PFSK-1 (cell line): ENCODE results near the gene KIAA1328.

Source experiments
- FOXP2 ChIP-seq: optimal IDR thresholded peaks from 2 replicates; pipeline ENCODE3; 2011; ENCODE audit warnings: borderline replicate concordance, control low read depth, inconsistent platforms; ENCODE audit not compliant: insufficient read depth; ENCODE audit errors: extremely low read length, extremely low read depth
- POLR2AphosphoS5 ChIP-seq: IDR thresholded peaks from 2 replicates; pipeline ENCODE4 v1.6.1; 2012; ENCODE audit warnings: low read depth, mild to moderate bottlenecking, control low read depth, low read length, moderate library complexity
- REST ChIP-seq, 2 experiments: IDR thresholded peaks; 2 replicates each; pipeline versions ENCODE4 v1.6.1 to v1.8.0; 2011 to 2012; ENCODE audit warnings: low read depth in 2 of 2, low read length in 2 of 2, control low read depth in 1 of 2, inconsistent platforms in 1 of 2, mild to moderate bottlenecking in 1 of 2, moderate library complexity in 1 of 2; ENCODE audit not compliant: insufficient read depth in 1 of 2
- SIN3A ChIP-seq: IDR thresholded peaks from 2 replicates; pipeline ENCODE4 v1.6.1; 2012; ENCODE audit warnings: mild to moderate bottlenecking, low read length, moderate library complexity, borderline replicate concordance; ENCODE audit not compliant: insufficient read depth
- TAF1 ChIP-seq: IDR thresholded peaks from 2 replicates; pipeline ENCODE4 v1.6.1; 2012; ENCODE audit warnings: low read length, control low read depth, borderline replicate concordance; ENCODE audit not compliant: insufficient read depth

KIAA1328 gene

GRCh38 chr18:37184209-37184868 is 355.4 kb downstream of the KIAA1328 start:
- TF ChIP-seq REST (IDR thresholded peaks at IDR 0.05; ENCODE audit: insufficient read depth in 1 of 2, low read depth in 2 of 2, low read length in 2 of 2) (no peak), TAF1 (no peak), POLR2AphosphoS5 (no peak), FOXP2 (no peak), SIN3A (no peak)

- TF ChIP-seq POLR2AphosphoS5 (no peak), FOXP2 (no peak), SIN3A (no peak), REST (IDR thresholded peaks at IDR 0.05; ENCODE audit: insufficient read depth in 1 of 2, low read depth in 2 of 2, low read length in 2 of 2) (no peak), TAF1 (no peak)
These were observed 359.3 kb downstream of the KIAA1328 start for GRCh38 chr18:37188016-37188791.

GRCh38 chr18:37199741-37200140 is 370.8 kb downstream of the KIAA1328 start:
- TF ChIP-seq SIN3A (no peak), POLR2AphosphoS5 (no peak), REST (IDR thresholded peaks at IDR 0.05; ENCODE audit: insufficient read depth in 1 of 2, low read depth in 2 of 2, low read length in 2 of 2) (no peak), TAF1 (no peak), FOXP2 (no peak)

GRCh38 chr18:37207343-37207742 is 378.4 kb downstream of the KIAA1328 start:
- TF ChIP-seq REST (IDR thresholded peaks at IDR 0.05; ENCODE audit: insufficient read depth in 1 of 2, low read depth in 2 of 2, low read length in 2 of 2) = no peak
- TF ChIP-seq SIN3A = no peak
- no peak for TF ChIP-seq TAF1
- no peak for TF ChIP-seq POLR2AphosphoS5
- TF ChIP-seq FOXP2 = no peak
